ENCODE measurements around the gene LARGE1.
A peak's percentile ranks its signal among the peaks of the same experiment; 100 is the strongest.

LARGE1 gene

GRCh38 chr22:33854724-33855123, 65.6 kb downstream of the LARGE1 start:
- Histone ChIP-seq H3K9ac (ENCODE audit: low read length) (no peak overlapping the region), H2AFZ (ENCODE audit: low read depth, low read length, severe bottlenecking) (no peak overlapping the region), H3K4me3 (ENCODE audit: insufficient read depth, low read length, poor library complexity, severe bottlenecking) (no peak overlapping the region), H3K9me3 (ENCODE audit: insufficient read depth, low read length) (no peaks in the 10 kb centered on the region), H3K27me3 (ENCODE audit: low read length) (no peaks in the 10 kb centered on the region), H3K4me2 (ENCODE audit: low read depth, low read length, poor library complexity, severe bottlenecking) (no peak overlapping the region), H3K79me2 (ENCODE audit: insufficient read depth, low read length) (no peaks in the 10 kb centered on the region), H3F3A (ENCODE audit: insufficient read depth) (no peaks in the 10 kb centered on the region; the same call in 1 of the 2 replicates), H4K20me1 (ENCODE audit: low read depth, low read length) (no peaks in the 10 kb centered on the region), H3K36me3 (ENCODE audit: low read length) (no peaks in the 10 kb centered on the region), H3K9me2 (replicated peaks; ENCODE audit: insufficient read depth, low read length) (no peaks in the 10 kb centered on the region), H3K27ac (ENCODE audit: low read depth, low read length) (no peak overlapping the region)
- TF ChIP-seq EZH2phosphoT487 (conservative IDR thresholded peaks at IDR 0.05; ENCODE audit: low read length) (no peak), CTCF (IDR thresholded peaks at IDR 0.05; ENCODE audit: insufficient read depth, low read length, poor library complexity, severe bottlenecking) (no peak)

GRCh38 chr22:33853200-33854097, 66.8 kb downstream of the LARGE1 start:
- no peaks in the 10 kb centered on the region for H3K79me2 ChIP-seq (ENCODE audit: insufficient read depth, low read length)
- no peak for TF ChIP-seq CTCF (IDR thresholded peaks at IDR 0.05; ENCODE audit: insufficient read depth, low read length, poor library complexity, severe bottlenecking)
- no peak for TF ChIP-seq EZH2phosphoT487 (conservative IDR thresholded peaks at IDR 0.05; ENCODE audit: low read length)
- peak overlapping the region; percentile 38 for H3K4me3 ChIP-seq (ENCODE audit: insufficient read depth, low read length, poor library complexity, severe bottlenecking)
- H2AFZ ChIP-seq (ENCODE audit: low read depth, low read length, severe bottlenecking), result peak overlapping the region; percentile 10
- H3F3A ChIP-seq (ENCODE audit: insufficient read depth), result no peaks in the 10 kb centered on the region; the same call in 1 of the 2 replicates
- peak overlapping the region; percentile 57 for H3K27ac ChIP-seq (ENCODE audit: low read depth, low read length)
- H3K36me3 ChIP-seq (ENCODE audit: low read length), result no peaks in the 10 kb centered on the region
- H3K9me3 ChIP-seq (ENCODE audit: insufficient read depth, low read length), result no peaks in the 10 kb centered on the region
- H3K27me3 ChIP-seq (ENCODE audit: low read length), result no peaks in the 10 kb centered on the region
- H3K9me2 ChIP-seq (replicated peaks; ENCODE audit: insufficient read depth, low read length), result no peaks in the 10 kb centered on the region
- 0 out of 2 replicates have a peak overlapping the region, but pooled peaks have one; percentile 9 for H3K9ac ChIP-seq (ENCODE audit: low read length)
- H3K4me2 ChIP-seq (ENCODE audit: low read depth, low read length, poor library complexity, severe bottlenecking), result peak overlapping the region; percentile 56
- no peaks in the 10 kb centered on the region for H4K20me1 ChIP-seq (ENCODE audit: low read depth, low read length)

- Histone ChIP-seq H3K9ac (ENCODE audit: low read length) (no peak overlapping the region), H3K79me2 (ENCODE audit: insufficient read depth, low read length) (no peaks in the 10 kb centered on the region), H3K9me3 (ENCODE audit: insufficient read depth, low read length) (no peaks in the 10 kb centered on the region; the same call in 1 of the 2 replicates), H3K27ac (ENCODE audit: low read depth, low read length) (no peak overlapping the region), H3K4me2 (ENCODE audit: low read depth, low read length, poor library complexity, severe bottlenecking) (no peak overlapping the region), H4K20me1 (ENCODE audit: low read depth, low read length) (no peaks in the 10 kb centered on the region), H3F3A (ENCODE audit: insufficient read depth) (no peaks in the 10 kb centered on the region; the same call in 1 of the 2 replicates), H2AFZ (ENCODE audit: low read depth, low read length, severe bottlenecking) (no peak overlapping the region), H3K9me2 (replicated peaks; ENCODE audit: insufficient read depth, low read length) (no peaks in the 10 kb centered on the region), H3K4me3 (ENCODE audit: insufficient read depth, low read length, poor library complexity, severe bottlenecking) (no peak overlapping the region), H3K27me3 (ENCODE audit: low read length) (no peaks in the 10 kb centered on the region), H3K36me3 (ENCODE audit: low read length) (no peaks in the 10 kb centered on the region)
- TF ChIP-seq CTCF (IDR thresholded peaks at IDR 0.05; ENCODE audit: insufficient read depth, low read length, poor library complexity, severe bottlenecking) (no peak), EZH2phosphoT487 (conservative IDR thresholded peaks at IDR 0.05; ENCODE audit: low read length) (no peak)
Measured at GRCh38 chr22:33851821-33852384, 68.4 kb downstream of the LARGE1 start.

All from SU-DHL-6 (cell line).